HUES64 (cell line): ENCODE data around the gene JAK3.

Experiments used
- H3K27ac ChIP-seq: 2 replicates; pipeline ENCODE4 v1.7.0; 2013; ENCODE audit warnings: low read depth, low read length, inconsistent platforms
- H3K27me3 ChIP-seq: 2 replicates; pipeline ENCODE4 v1.6.1; 2013; ENCODE audit warnings: mild to moderate bottlenecking, low read length; ENCODE audit not compliant: insufficient read depth
- H3K36me3 ChIP-seq: 2 replicates; pipeline ENCODE4 v1.6.1; 2013; ENCODE audit warnings: mild to moderate bottlenecking, low read length; ENCODE audit not compliant: insufficient read depth
- H3K4me1 ChIP-seq: 2 replicates; pipeline ENCODE4 v1.6.1; 2013; ENCODE audit warnings: mild to moderate bottlenecking, low read length, moderate library complexity; ENCODE audit not compliant: insufficient read depth
- H3K4me3 ChIP-seq: 2 replicates; pipeline ENCODE4 v1.5.1; 2013; ENCODE audit warnings: mild to moderate bottlenecking, low read length, moderate library complexity
- H3K9ac ChIP-seq: 2 replicates; pipeline ENCODE4 v1.6.1; 2013; ENCODE audit warnings: mild to moderate bottlenecking, low read depth, low read length
- H3K9me3 ChIP-seq: 2 replicates; pipeline ENCODE4 v1.6.1; 2013; ENCODE audit warnings: low read depth, low read length; ENCODE audit not compliant: insufficient read depth
- WGBS: fragments of 150-250, 120-280 bp; methylation state at CpG from one replicate; pipeline ENCODE4 v1.1.7; 2013; ENCODE audit warnings: missing lambda C conversion rate; 5-methylcytosine and 5-hydroxymethylcytosine counted together

The JAK3 gene

GRCh38 chr19:17873786-17874757 lies 26.3 kb upstream of the JAK3 start:
- H3K27ac ChIP-seq, result no peak overlapping the region
- peak overlapping the region; percentile 62; the same call in 1 of the 2 replicates for H3K9ac ChIP-seq
- no peaks in the 10 kb centered on the region for H3K9me3 ChIP-seq
- no peaks in the 10 kb centered on the region for H3K4me1 ChIP-seq
- WGBS, result 15% methylated on average over 60 of the region's 63 CpGs
- H3K4me3 ChIP-seq, result peak overlapping the region; percentile 80
- no peaks in the 10 kb centered on the region for H3K36me3 ChIP-seq
- peaks cover 20% of the 10 kb centered on the region for H3K27me3 ChIP-seq

GRCh38 chr19:17872251-17873001 lies 24.6 kb upstream of the JAK3 start:
- Histone ChIP-seq H3K4me3 (no peak overlapping the region), H3K9ac (no peak overlapping the region), H3K27me3 (peaks cover 20% of the 10 kb centered on the region), H3K36me3 (no peaks in the 10 kb centered on the region), H3K27ac (no peak overlapping the region), H3K9me3 (no peaks in the 10 kb centered on the region), H3K4me1 (no peaks in the 10 kb centered on the region)
- 86% methylated on average over 61 of the region's 61 CpGs for WGBS

GRCh38 chr19:17871878-17872250 lies 24.1 kb upstream of the JAK3 start, which contains the start of gene SLC5A5:
Gene SLC5A5, plus strand, starts transcription at chr19:17871945. Its CDS starts 375 bp downstream, at chr19:17872320.
- WGBS, result 43% methylated on average over 26 of the region's 26 CpGs

GRCh38 chr19:17871032-17871877 lies 23.5 kb upstream of the JAK3 start:
- Histone ChIP-seq H3K27ac (no peak overlapping the region), H3K36me3 (no peaks in the 10 kb centered on the region), H3K9me3 (no peaks in the 10 kb centered on the region), H3K4me3 (no peak overlapping the region), H3K4me1 (no peaks in the 10 kb centered on the region), H3K9ac (no peak overlapping the region), H3K27me3 (peaks cover 20% of the 10 kb centered on the region)
- WGBS, result 77% methylated on average over 10 of the region's 10 CpGs

More at GRCh38 chr19:17871878-17872250, 24.1 kb upstream of the JAK3 start, which contains the start of gene SLC5A5:
- Histone ChIP-seq H3K4me3 (no peak within 1 kb of the TSS), H3K4me1 (no peaks in the 10 kb centered on the region), H3K27ac (no peak within 1 kb of the TSS), H3K36me3 (no peaks in the 10 kb centered on the region), H3K9ac (no peak within 1 kb of the TSS), H3K9me3 (no peaks in the 10 kb centered on the region), H3K27me3 (peaks cover 20% of the 10 kb centered on the region)

GRCh38 chr19:17869114-17869608 lies 21.4 kb upstream of the JAK3 start:
- Histone ChIP-seq H3K36me3 (peaks cover 11% of the 10 kb centered on the region), H3K9me3 (no peaks in the 10 kb centered on the region), H3K4me1 (no peaks in the 10 kb centered on the region), H3K4me3 (no peak overlapping the region), H3K27ac (peak overlapping the region; percentile 79; the same call in 1 of the 2 replicates), H3K9ac (no peak overlapping the region), H3K27me3 (peaks cover 20% of the 10 kb centered on the region)
- WGBS, result 17% methylated on average over 11 of the region's 11 CpGs

- WGBS, result 54% methylated on average over 6 of the region's 6 CpGs
- H3K4me3 ChIP-seq, result no peak overlapping the region
- H3K4me1 ChIP-seq, result no peaks in the 10 kb centered on the region
- H3K27me3 ChIP-seq, result peaks cover 19% of the 10 kb centered on the region
- H3K36me3 ChIP-seq, result peaks cover 16% of the 10 kb centered on the region
- no peak overlapping the region for H3K9ac ChIP-seq
- H3K27ac ChIP-seq, result peak overlapping the region; percentile 79; the same call in 1 of the 2 replicates
- no peaks in the 10 kb centered on the region for H3K9me3 ChIP-seq
Observed at GRCh38 chr19:17868669-17869068, 20.9 kb upstream of the JAK3 start.

- H3K36me3 ChIP-seq, result peaks cover 32% of the 10 kb centered on the region
- H3K4me3 ChIP-seq, result no peak overlapping the region
- H3K27ac ChIP-seq, result no peak overlapping the region
Observed at GRCh38 chr19:17866964-17867486, 19.2 kb upstream of the JAK3 start.

GRCh38 chr19:17866312-17866963 lies 18.7 kb upstream of the JAK3 start:
- Histone ChIP-seq H3K4me3 (no peak overlapping the region), H3K4me1 (peaks cover 4% of the 10 kb centered on the region; the same call in 1 of the 2 replicates), H3K27me3 (peaks cover 6% of the 10 kb centered on the region; the same call in 1 of the 2 replicates), H3K9me3 (no peaks in the 10 kb centered on the region), H3K36me3 (peaks cover 38% of the 10 kb centered on the region), H3K9ac (no peak overlapping the region; the same call in 1 of the 2 replicates), H3K27ac (no peak overlapping the region)
- 85% methylated on average over 8 of the region's 8 CpGs for WGBS

More at GRCh38 chr19:17866964-17867486, 19.2 kb upstream of the JAK3 start:
- peaks cover 11% of the 10 kb centered on the region; the same call in 1 of the 2 replicates for H3K27me3 ChIP-seq
- H3K9me3 ChIP-seq, result no peaks in the 10 kb centered on the region
- no peak overlapping the region for H3K9ac ChIP-seq
- WGBS, result 82% methylated on average over 11 of the region's 11 CpGs
- H3K4me1 ChIP-seq, result no peaks in the 10 kb centered on the region

- WGBS, result 64% methylated on average over 11 of the region's 13 CpGs
- Histone ChIP-seq H3K9ac (no peak overlapping the region; the same call in 1 of the 2 replicates), H3K27ac (peak overlapping the region; percentile 46; the same call in 1 of the 2 replicates)
Observed at GRCh38 chr19:17865364-17866311, 17.9 kb upstream of the JAK3 start.

More at GRCh38 chr19:17865364-17866311, 17.9 kb upstream of the JAK3 start:
- Histone ChIP-seq H3K9me3 (no peaks in the 10 kb centered on the region), H3K27me3 (no peaks in the 10 kb centered on the region), H3K36me3 (peaks cover 46% of the 10 kb centered on the region), H3K4me3 (no peak overlapping the region), H3K4me1 (peaks cover 4% of the 10 kb centered on the region; the same call in 1 of the 2 replicates)
